OCI-LY1 (cell line): ENCODE data around the gene LSM8.

ENCODE experiments used
- H2AFZ ChIP-seq: fragments of 200-600 bp; sonication (generic), shearing (Covaris generic); 2 replicates; pipeline ENCODE4 v1.6.0; 2014; ENCODE audit warnings: antibody characterized with exemption, mild to moderate bottlenecking, low read length
- H3F3A ChIP-seq: fragments of 200-600 bp; sonication (generic), shearing (Covaris generic); 2 replicates; pipeline ENCODE4 v1.6.0; 2014; ENCODE audit warnings: mild to moderate bottlenecking, antibody characterized with exemption, low read length, moderate library complexity; ENCODE audit not compliant: insufficient read depth
- H3K27ac ChIP-seq: fragments of 200-600 bp; sonication (generic); 2 replicates; pipeline ENCODE4 v1.5.1; 2014; ENCODE audit warnings: low read length, mixed run types, mild to moderate bottlenecking, low read depth; ENCODE audit not compliant: poor library complexity, severe bottlenecking
- H3K27me3 ChIP-seq: fragments of 200-600 bp; sonication (generic); 2 replicates; pipeline ENCODE4 v1.6.0; 2014; ENCODE audit warnings: antibody characterized with exemption, mild to moderate bottlenecking, low read length, moderate library complexity; ENCODE audit not compliant: insufficient read depth
- H3K36me3 ChIP-seq: fragments of 200-600 bp; sonication (generic); 2 replicates; pipeline ENCODE4 v1.6.1; 2014; ENCODE audit warnings: mild to moderate bottlenecking, antibody characterized with exemption, low read length, moderate library complexity, mixed read lengths; ENCODE audit not compliant: insufficient read depth
- H3K4me1 ChIP-seq: fragments of 200-600 bp; sonication (generic); 2 replicates; pipeline ENCODE4 v1.5.1; 2014; ENCODE audit warnings: mild to moderate bottlenecking, low read length, moderate library complexity; ENCODE audit not compliant: insufficient read depth, severe bottlenecking
- H3K4me2 ChIP-seq: fragments of 200-600 bp; sonication (generic), shearing (Covaris generic); 2 replicates; pipeline ENCODE4 v1.6.1; 2014; ENCODE audit warnings: low read length
- H3K4me3 ChIP-seq: fragments of 200-600 bp; sonication (generic); 2 replicates; pipeline ENCODE4 v1.5.1; 2014; ENCODE audit warnings: low read length, low read depth, mild to moderate bottlenecking, mixed read lengths; ENCODE audit not compliant: poor library complexity, severe bottlenecking
- H3K79me2 ChIP-seq: fragments of 200-600 bp; shearing (Covaris generic); 2 replicates; pipeline ENCODE4 v1.6.1; 2016; ENCODE audit warnings: mixed run types, low read length, mixed read lengths; ENCODE audit not compliant: insufficient read depth
- H3K9ac ChIP-seq: fragments of 200-600 bp; sonication (generic), shearing (Covaris generic); 2 replicates; pipeline ENCODE4 v1.6.1; 2014; ENCODE audit warnings: mild to moderate bottlenecking, low read length, mixed read lengths
- H3K9me2 ChIP-seq: fragments of 200-600 bp; sonication (generic), shearing (Covaris generic); 2 replicates; pipeline ENCODE4 v1.6.1; 2014; ENCODE audit warnings: low read depth, mild to moderate bottlenecking, low read length, mixed read lengths
- H3K9me3 ChIP-seq: fragments of 200-600 bp; shearing (Covaris generic); 2 replicates; pipeline ENCODE4 v1.6.1; 2014; ENCODE audit warnings: low read length, mixed read lengths
- H4K20me1 ChIP-seq: fragments of 200-600 bp; sonication (generic), shearing (Covaris generic); 2 replicates; pipeline ENCODE4 v1.6.0; 2016; ENCODE audit warnings: mild to moderate bottlenecking, low read length; ENCODE audit not compliant: insufficient read depth
- CTCF ChIP-seq: fragments of 200-600 bp; sonication (generic), shearing (Covaris generic); IDR thresholded peaks from 2 replicates; pipeline ENCODE4 v1.5.1; 2017; ENCODE audit warnings: mild to moderate bottlenecking, antibody characterized with exemption, low read length, moderate library complexity, mixed read lengths
- EZH2 ChIP-seq: fragments of 200-600 bp; sonication (generic), shearing (Covaris generic); IDR thresholded peaks from 2 replicates; pipeline ENCODE4 v1.8.0; 2017; ENCODE audit warnings: borderline replicate concordance, mixed run types, mild to moderate bottlenecking, antibody characterized with exemption, low read length, moderate library complexity, mixed read lengths

Gene LSM8

GRCh38 chr7:118224521-118224920 lies 40.6 kb downstream of the LSM8 start, which contains the start of gene ANKRD7:
Gene ANKRD7, plus strand, starts transcription at chr7:118224704. Its CDS starts 127 bp downstream, at chr7:118224831.
- no peak within 1 kb of the TSS for H3K9ac ChIP-seq
- H3F3A ChIP-seq, result no peaks in the 10 kb centered on the region
- H3K27me3 ChIP-seq, result 0 out of 2 replicates have a peak, but pooled peaks cover 6% of the 10 kb centered on the region
- no peaks in the 10 kb centered on the region for H3K36me3 ChIP-seq
- no peaks in the 10 kb centered on the region for H3K9me3 ChIP-seq
- no peaks in the 10 kb centered on the region for H3K9me2 ChIP-seq
- TF ChIP-seq EZH2, result no peak
- TF ChIP-seq CTCF, result no peak
- no peaks in the 10 kb centered on the region for H4K20me1 ChIP-seq
- H2AFZ ChIP-seq, result no peak within 1 kb of the TSS
- H3K79me2 ChIP-seq, result no peaks in the 10 kb centered on the region
- no peaks in the 10 kb centered on the region for H3K4me1 ChIP-seq
- H3K4me3 ChIP-seq, result no peak within 1 kb of the TSS
- H3K27ac ChIP-seq, result no peak within 1 kb of the TSS
- H3K4me2 ChIP-seq, result no peak within 1 kb of the TSS

- Histone ChIP-seq H3K9me3 (no peaks in the 10 kb centered on the region), H3F3A (no peaks in the 10 kb centered on the region), H3K27ac (no peak overlapping the region), H3K79me2 (no peaks in the 10 kb centered on the region), H3K4me3 (no peak overlapping the region), H3K27me3 (no peaks in the 10 kb centered on the region), H3K4me1 (no peaks in the 10 kb centered on the region), H3K36me3 (no peaks in the 10 kb centered on the region), H2AFZ (no peak overlapping the region), H4K20me1 (no peaks in the 10 kb centered on the region), H3K9ac (no peak overlapping the region), H3K4me2 (no peak overlapping the region), H3K9me2 (no peaks in the 10 kb centered on the region)
- no peak for TF ChIP-seq EZH2
- no peak for TF ChIP-seq CTCF
Measured at GRCh38 chr7:118232837-118233236, 48.9 kb downstream of the LSM8 start.

GRCh38 chr7:118233799-118234198 lies 49.8 kb downstream of the LSM8 start:
- Histone ChIP-seq H3K4me3 (no peak overlapping the region), H3K9me2 (no peaks in the 10 kb centered on the region), H3K9ac (no peak overlapping the region), H2AFZ (no peak overlapping the region), H3K79me2 (no peaks in the 10 kb centered on the region), H3F3A (no peaks in the 10 kb centered on the region), H3K4me2 (no peak overlapping the region), H3K9me3 (no peaks in the 10 kb centered on the region), H3K27me3 (no peaks in the 10 kb centered on the region), H3K27ac (no peak overlapping the region), H3K36me3 (no peaks in the 10 kb centered on the region), H4K20me1 (no peaks in the 10 kb centered on the region), H3K4me1 (no peaks in the 10 kb centered on the region)
- TF ChIP-seq CTCF, result no peak
- TF ChIP-seq EZH2, result no peak
